A549 (cell line): ENCODE measurements around the gene ZDHHC16.

ENCODE experiments used
- CBX2 ChIP-seq: fragments of 200-600 bp; sonication (generic); IDR thresholded peaks from 2 replicates; pipeline ENCODE4 v1.6.1; 2016; ENCODE audit warnings: low read depth, mild to moderate bottlenecking, borderline replicate concordance
- CHD2 ChIP-seq: fragments of 150-350 bp; IDR thresholded peaks from 2 replicates; pipeline ENCODE4 v1.6.1; 2014; ENCODE audit warnings: low read length; ENCODE audit not compliant: partially characterized antibody
- GATA3 ChIP-seq: IDR thresholded peaks from 2 replicates; pipeline ENCODE4 v1.6.1; 2012; ENCODE audit warnings: borderline replicate concordance
- KDM5A ChIP-seq: fragments of 200-600 bp; sonication (generic); IDR thresholded peaks from 2 replicates; pipeline ENCODE4 v1.6.1; 2016; ENCODE audit warnings: antibody characterized with exemption, mild to moderate bottlenecking
- POLR2AphosphoS2 ChIP-seq: conservative IDR thresholded peaks from 2 replicates; pipeline ENCODE4 v1.6.1; 2012; ENCODE audit warnings: low read length, improper control_type of control experiment, inconsistent platforms
- RAD21 ChIP-seq, 2 experiments: fragments of >200 bp in 1 of 2; sonication (Bioruptor Twin) in 1 of 2; formaldehyde crosslinking in 1 of 2; IDR thresholded peaks in 1 of 2; conservative IDR thresholded peaks in 1 of 2; 2 replicates in 1 of 2; 3 replicates in 1 of 2; pipeline ENCODE4 v1.6.1; 2012 to 2018; ENCODE audit warnings: inconsistent platforms in 1 of 2
- RFX5 ChIP-seq: fragments of 450-650 bp; IDR thresholded peaks from 2 replicates; pipeline ENCODE4 v1.7.1; 2014; ENCODE audit warnings: antibody characterized with exemption, mild to moderate bottlenecking, moderate library complexity
- TF ChIP-seq, protein P1 (sequence below): fragments of >200 bp; sonication (Bioruptor Twin); formaldehyde crosslinking; IDR thresholded peaks from 3 replicates; pipeline ENCODE4 v1.5.1; 2016
- TF ChIP-seq, protein P2 (sequence below): fragments of 200-600 bp; sonication (generic); IDR thresholded peaks from 2 replicates; pipeline ENCODE4 v1.6.1; 2016; ENCODE audit warnings: antibody characterized with exemption, mild to moderate bottlenecking, moderate library complexity

DNA sequence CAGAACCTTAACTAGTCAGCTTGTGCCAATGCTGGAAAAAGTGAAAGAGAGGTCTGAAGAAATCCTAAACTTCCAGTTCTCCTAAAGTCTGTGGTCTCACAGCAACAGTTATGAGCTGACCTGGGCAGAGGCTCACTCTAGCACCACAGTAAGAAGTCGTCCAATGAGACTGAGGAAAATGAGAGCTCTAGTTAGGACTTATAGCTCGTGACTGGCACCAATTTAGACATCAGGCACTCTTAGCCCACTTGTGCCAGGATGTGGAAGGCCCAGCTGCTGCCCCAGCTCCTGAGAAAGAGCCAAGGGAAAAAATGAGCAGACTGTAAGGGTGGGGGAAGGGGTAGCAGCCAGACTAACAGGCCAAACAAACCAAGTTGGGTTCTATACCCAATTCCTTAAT lies 44.6 kb downstream of the ZDHHC16 start:
- TF ChIP-seq CHD2 (no peak), KDM5A (no peak), CBX2 (no peak), POLR2AphosphoS2 (no peak), RFX5 (no peak), GATA3 (no peak), RAD21 (conservative IDR thresholded peaks at IDR 0.05 in 1 of 2, IDR thresholded peaks at IDR 0.05 in 1 of 2) (no peak)
- TF ChIP-seq, protein P1, sequence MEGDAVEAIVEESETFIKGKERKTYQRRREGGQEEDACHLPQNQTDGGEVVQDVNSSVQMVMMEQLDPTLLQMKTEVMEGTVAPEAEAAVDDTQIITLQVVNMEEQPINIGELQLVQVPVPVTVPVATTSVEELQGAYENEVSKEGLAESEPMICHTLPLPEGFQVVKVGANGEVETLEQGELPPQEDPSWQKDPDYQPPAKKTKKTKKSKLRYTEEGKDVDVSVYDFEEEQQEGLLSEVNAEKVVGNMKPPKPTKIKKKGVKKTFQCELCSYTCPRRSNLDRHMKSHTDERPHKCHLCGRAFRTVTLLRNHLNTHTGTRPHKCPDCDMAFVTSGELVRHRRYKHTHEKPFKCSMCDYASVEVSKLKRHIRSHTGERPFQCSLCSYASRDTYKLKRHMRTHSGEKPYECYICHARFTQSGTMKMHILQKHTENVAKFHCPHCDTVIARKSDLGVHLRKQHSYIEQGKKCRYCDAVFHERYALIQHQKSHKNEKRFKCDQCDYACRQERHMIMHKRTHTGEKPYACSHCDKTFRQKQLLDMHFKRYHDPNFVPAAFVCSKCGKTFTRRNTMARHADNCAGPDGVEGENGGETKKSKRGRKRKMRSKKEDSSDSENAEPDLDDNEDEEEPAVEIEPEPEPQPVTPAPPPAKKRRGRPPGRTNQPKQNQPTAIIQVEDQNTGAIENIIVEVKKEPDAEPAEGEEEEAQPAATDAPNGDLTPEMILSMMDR: no peak
- TF ChIP-seq, protein P2, sequence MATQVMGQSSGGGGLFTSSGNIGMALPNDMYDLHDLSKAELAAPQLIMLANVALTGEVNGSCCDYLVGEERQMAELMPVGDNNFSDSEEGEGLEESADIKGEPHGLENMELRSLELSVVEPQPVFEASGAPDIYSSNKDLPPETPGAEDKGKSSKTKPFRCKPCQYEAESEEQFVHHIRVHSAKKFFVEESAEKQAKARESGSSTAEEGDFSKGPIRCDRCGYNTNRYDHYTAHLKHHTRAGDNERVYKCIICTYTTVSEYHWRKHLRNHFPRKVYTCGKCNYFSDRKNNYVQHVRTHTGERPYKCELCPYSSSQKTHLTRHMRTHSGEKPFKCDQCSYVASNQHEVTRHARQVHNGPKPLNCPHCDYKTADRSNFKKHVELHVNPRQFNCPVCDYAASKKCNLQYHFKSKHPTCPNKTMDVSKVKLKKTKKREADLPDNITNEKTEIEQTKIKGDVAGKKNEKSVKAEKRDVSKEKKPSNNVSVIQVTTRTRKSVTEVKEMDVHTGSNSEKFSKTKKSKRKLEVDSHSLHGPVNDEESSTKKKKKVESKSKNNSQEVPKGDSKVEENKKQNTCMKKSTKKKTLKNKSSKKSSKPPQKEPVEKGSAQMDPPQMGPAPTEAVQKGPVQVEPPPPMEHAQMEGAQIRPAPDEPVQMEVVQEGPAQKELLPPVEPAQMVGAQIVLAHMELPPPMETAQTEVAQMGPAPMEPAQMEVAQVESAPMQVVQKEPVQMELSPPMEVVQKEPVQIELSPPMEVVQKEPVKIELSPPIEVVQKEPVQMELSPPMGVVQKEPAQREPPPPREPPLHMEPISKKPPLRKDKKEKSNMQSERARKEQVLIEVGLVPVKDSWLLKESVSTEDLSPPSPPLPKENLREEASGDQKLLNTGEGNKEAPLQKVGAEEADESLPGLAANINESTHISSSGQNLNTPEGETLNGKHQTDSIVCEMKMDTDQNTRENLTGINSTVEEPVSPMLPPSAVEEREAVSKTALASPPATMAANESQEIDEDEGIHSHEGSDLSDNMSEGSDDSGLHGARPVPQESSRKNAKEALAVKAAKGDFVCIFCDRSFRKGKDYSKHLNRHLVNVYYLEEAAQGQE: no peak
